Muscle of back (tissue), 13 donors: ENCODE results near the gene GOLM1. TPM values are rescaled to one million over a fixed set of nuclear protein-coding genes. Genes with fewer than 3 reads are reported as not detected.
"Not testable (repeated sequence)": the region's sequence is repeated elsewhere in the genome, so short reads cannot be mapped to it uniquely, and the experiment has no call there.

Experiments
- DNase-seq, 3 donors: peaks; one replicate each; pipeline versions ENCODE4 v3.0.0 to v3.0.0-alpha.2; 2013
- long read RNA-seq, 9 donors: transcript quantifications; one replicate each; lab custom pipeline, GENCODE V29; 2026
- polyA plus RNA-seq, 10 donors: library from polyadenylated mRNA; unstranded; fragments of 120-200 nt; gene quantifications; one replicate each; pipeline ENCODE4 v1.2.1, GENCODE V29; 2013; ENCODE audit not compliant: insufficient read length in 10 of 10

GOLM1 gene, protein sequence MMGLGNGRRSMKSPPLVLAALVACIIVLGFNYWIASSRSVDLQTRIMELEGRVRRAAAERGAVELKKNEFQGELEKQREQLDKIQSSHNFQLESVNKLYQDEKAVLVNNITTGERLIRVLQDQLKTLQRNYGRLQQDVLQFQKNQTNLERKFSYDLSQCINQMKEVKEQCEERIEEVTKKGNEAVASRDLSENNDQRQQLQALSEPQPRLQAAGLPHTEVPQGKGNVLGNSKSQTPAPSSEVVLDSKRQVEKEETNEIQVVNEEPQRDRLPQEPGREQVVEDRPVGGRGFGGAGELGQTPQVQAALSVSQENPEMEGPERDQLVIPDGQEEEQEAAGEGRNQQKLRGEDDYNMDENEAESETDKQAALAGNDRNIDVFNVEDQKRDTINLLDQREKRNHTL
- 10 to 100 TPM; 54.3 to 89.5 (median 62.8) TPM for polyA plus RNA-seq
- long read RNA-seq, donor 1, transcript GOLM1-203 (10 exons, 3,046 nt): major isoform, 11 of 12 reads
- long read RNA-seq, donor 1, partial matches to known transcripts: 0 of 12 reads
- long read RNA-seq, donor 1, other reads (novel, unspliced or antisense): 0 of 12 reads
- long read RNA-seq, donor 2, transcript GOLM1-203 (10 exons, 3,046 nt): major isoform, 10 of 11 reads
- long read RNA-seq, donor 2, partial matches to known transcripts: 0 of 11 reads
- long read RNA-seq, donor 2, other reads (novel, unspliced or antisense): 0 of 11 reads
- long read RNA-seq, donor 3: 0 reads
- long read RNA-seq, donor 4, transcript GOLM1-203 (10 exons, 3,046 nt): major isoform, 13 of 16 reads
- long read RNA-seq, donor 4, partial matches to known transcripts: 0 of 16 reads
- long read RNA-seq, donor 4, other reads (novel, unspliced or antisense): 0 of 16 reads
- long read RNA-seq, donor 5, transcript GOLM1-203 (10 exons, 3,046 nt): major isoform, 14 of 32 reads
- long read RNA-seq, donor 5, partial matches to known transcripts: 13 of 32 reads
- long read RNA-seq, donor 5, other reads (novel, unspliced or antisense): 0 of 32 reads
- long read RNA-seq, donor 6, transcript GOLM1-203 (10 exons, 3,046 nt): major isoform, 9 of 49 reads
- long read RNA-seq, donor 6, partial matches to known transcripts: 36 of 49 reads
- long read RNA-seq, donor 6, other reads (novel, unspliced or antisense): 0 of 49 reads
- long read RNA-seq, donor 7, transcript GOLM1-203 (10 exons, 3,046 nt): major isoform, 6 of 8 reads
- long read RNA-seq, donor 7, partial matches to known transcripts: 0 of 8 reads
- long read RNA-seq, donor 7, other reads (novel, unspliced or antisense): 0 of 8 reads
- long read RNA-seq, donor 8, transcript GOLM1-203 (10 exons, 3,046 nt): major isoform, 7 of 8 reads
- long read RNA-seq, donor 8, partial matches to known transcripts: 0 of 8 reads
- long read RNA-seq, donor 8, other reads (novel, unspliced or antisense): 0 of 8 reads
- long read RNA-seq, donor 9, partial matches to known transcripts: 0 of 2 reads
- long read RNA-seq, donor 9, other reads (novel, unspliced or antisense): 0 of 2 reads

DNA sequence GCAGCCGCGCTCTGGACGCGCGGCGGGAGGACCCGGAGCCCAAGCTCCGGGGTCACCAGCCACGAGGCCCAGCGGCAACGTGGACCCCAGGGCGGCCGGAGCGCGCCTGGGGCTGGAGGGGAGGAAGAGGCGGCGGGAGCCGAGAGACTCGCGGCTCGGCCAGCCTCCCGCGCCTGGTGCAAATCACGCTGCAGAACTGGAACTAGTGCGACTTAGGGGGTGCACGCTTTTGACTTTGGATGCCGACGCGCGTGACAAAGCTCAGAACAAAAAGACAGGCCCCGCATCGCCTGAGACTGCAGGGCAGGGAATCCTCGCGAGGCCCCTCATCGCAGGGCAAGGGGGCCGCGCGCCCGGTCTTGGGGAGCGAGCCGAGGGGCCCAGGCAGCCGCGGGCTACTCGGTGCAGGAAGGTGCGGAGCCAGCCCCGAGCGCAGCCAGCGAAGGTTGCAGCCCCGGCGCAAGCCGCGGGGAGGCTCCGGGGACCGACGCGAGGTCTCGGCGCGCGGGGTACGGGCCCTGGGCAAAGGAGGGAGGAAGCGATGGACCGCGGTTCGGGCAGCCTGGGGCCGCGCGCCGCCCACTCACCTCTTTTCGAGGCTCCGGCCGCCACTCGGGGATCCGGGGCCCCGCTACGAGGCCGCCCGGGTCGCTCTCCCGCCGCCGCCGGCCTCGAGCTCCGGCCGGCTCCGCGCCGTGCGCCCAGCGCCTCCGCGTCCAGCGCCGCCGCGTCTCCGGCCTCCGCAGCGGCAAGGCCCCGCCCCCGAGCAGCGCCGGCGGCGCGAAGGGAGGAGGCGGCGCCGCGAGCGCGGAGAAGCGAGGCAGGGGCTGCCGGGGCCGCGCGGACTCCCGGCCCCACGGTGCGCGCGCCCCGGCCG, at the start of gene GOLM1:
Gene GOLM1 (minus strand): TSS at position 735 of the 877 bp plus-strand sequence. CDS start 20,238 bp downstream, outside the sequence.
- DNase-seq: peak; percentile 63 to 87 (median 83)

- DNase-seq: not testable (repeated sequence)
These were observed 47.3 kb upstream of the GOLM1 start for GRCh38 chr9:86146671-86147070.

DNA sequence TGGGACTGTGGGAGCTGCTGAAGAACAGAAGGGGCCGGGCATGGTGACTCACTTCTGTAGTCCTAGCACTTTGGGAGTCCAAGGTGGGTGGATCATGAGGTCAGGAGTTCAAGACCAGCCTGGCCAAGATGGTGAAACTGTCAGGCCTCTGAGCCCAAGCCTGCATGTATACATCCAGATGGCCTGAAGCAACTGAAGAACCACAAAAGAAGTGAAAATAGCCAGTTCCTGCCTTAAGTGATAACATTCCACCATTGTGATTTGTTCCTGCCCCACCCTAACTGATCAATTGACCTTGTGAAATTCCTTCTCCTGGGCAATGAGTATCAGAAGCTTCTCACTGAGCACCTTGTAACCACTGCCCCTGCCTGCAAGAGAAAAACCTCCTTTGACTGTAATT, 46.6 kb upstream of the GOLM1 start:
- not testable (repeated sequence) for DNase-seq

DNA sequence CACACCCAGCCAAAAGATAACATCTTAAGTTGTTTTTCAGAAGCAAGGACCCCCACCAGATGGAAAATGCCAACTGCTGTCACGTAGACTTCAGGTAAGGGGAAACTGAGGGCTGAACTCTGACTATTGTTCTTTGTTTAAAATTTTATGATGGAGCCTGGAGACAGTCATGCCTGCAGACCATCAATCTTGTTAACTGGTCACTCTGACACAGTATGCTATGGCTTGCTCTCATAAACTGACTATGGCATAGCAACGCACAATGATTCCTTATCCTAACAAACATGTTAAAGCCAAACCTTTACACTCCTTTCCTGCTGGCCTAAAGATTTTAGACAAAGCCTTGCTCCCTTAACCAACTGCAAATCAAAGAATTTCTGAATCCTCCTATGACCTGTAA, 43.6 kb upstream of the GOLM1 start:
- no peak for DNase-seq

DNA sequence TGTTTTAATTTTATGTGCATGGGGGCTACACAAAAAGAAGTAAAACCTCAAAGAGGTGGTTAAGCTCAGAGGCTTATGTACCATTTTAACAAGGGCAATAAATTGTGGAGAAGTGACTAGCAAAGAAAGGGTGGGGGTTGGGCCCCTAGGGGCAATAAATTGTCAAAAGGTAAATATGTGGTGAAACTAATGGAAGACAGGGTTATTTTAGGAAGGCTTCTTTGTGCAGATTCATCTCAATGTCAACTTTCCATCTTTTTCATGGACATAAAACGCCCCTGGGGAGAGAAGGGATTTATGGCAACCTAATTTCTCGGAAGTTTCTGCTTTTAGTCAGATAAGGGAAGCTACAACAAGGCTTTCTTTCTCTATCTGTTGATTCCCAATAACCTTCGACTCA, 42.5 kb upstream of the GOLM1 start:
- no peak for DNase-seq

- DNase-seq: no peak
These were observed 36.0 kb upstream of the GOLM1 start for GRCh38 chr9:86135371-86135770.

DNA sequence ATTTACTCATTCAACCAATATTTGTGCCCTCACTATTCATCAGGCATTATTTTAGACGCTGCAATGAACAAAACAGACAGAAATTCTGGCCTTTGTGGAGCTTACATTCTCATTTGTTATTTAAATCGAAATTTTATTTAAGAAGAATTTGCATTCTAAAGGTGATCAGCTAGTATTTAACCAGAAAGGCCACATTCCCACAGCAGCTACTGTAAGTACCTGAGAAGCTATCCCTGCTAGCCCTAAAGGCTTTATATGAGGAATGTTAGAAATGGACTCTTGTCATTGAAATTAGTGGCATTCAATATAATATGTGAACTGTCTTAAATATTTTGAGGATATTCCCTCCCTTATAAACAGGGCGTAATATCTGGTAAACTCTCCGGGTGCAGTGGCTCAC, 35.0 kb upstream of the GOLM1 start:
- DNase-seq: no peak

GRCh38 chr9:86128235-86128822, 29.0 kb upstream of the GOLM1 start:
- no peak for DNase-seq

DNA sequence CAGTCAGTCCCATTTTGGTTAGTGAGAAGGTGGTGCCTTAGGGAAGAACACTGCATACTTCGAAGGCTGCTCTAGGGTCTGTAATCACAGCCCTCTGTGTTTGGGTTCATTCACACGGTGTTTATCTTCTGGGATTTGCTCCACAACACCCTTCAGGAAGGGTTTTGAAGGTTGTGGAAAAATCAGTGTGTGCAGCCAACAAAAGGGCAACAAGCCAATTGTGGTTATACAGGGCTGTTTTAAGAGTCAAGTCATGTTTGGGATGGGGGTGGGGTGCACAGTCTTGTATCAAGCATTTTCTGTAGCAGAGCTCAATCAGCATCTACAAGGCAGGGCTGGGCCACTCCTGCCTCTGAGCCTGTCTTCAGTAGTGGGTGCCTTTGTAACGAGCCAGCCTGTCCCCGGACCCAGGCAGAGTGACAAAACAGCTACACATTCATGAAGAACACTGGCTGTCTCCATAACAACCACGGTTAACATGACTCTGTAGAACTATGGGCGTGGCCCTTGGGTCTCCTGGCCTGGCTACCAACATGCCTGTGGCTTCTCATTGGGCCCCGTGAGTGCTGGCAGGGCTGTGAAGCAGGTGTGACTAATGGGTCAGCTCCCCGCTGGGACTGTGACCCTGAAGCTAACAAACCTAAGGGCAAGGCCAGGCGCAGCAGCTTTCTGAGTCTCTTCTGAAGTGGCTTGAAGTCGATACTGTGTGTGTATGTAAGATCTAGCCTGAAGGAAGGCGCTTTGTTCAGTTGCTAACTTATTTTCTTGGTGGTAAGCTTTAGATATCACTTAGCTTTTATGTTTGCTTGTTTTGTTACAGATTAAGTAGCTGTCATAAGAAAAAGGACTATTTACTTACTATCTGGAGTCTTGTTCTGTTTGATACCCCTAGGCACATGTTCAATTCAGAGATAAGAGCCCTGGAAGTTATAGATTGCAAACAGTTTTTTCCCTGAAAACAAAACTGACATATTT, 27.9 kb upstream of the GOLM1 start:
- peak; percentile 28 to 54 (median 49) for DNase-seq

DNA sequence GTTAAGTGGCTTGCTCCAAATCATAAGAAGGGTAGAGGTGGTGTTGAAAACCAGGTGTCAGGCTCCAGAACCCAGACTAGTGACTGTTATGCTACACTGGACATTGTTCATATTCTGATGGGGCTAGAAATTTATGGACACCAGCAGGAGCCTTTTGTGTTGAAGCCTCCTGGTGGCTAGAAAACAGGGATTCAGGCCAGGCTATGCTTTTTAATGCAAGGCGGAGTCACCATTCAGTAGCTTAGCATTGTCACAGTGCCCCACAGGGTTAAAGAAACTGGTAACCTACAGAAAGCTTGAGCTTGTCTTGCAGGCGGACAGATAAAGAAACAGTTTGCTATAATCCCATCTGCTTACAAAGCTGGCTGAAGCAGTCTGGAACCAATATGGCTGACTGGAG, 23.0 kb upstream of the GOLM1 start:
- no peak for DNase-seq

DNA sequence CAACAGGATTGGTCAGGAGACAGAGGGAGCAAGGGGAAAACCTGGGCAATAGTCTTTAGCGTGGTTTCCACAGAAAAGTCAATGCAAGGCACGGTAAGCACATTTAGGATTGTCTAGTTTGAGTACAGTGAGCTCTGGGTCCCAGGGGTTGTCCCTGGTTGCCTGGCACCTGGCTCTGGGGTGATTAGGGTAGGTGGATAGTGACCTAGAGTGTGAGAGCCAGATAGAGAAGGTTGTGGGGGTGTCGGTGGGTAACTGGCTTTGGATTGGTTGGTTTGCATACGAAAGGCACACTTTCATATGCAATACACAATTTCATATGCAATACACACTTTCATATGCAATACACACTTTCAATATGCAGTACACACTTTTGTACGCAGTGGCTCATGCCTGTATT, 20.1 kb upstream of the GOLM1 start:
- no peak for DNase-seq

DNA sequence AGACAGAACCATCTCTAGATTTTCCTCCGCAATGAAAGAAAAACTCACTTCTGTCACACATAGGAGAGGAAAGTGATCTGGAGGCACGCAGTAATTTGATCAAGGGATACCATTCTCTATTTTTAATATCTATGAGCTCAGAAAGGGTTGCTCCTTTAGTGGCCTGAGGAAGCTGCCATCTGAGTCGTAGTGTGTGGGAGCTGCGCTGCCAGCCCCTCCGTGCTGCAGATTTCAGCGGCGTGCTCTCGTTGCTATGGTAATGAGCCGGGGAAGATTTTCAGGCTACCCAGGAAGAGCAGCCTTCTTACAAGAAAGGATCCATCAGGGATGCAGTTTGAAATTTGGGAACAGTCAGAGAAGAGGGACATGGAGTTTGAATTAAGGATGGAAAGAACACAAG, 17.1 kb upstream of the GOLM1 start:
- DNase-seq: no peak

GRCh38 chr9:86115886-86116285, 16.5 kb upstream of the GOLM1 start:
- no peak for DNase-seq

DNA sequence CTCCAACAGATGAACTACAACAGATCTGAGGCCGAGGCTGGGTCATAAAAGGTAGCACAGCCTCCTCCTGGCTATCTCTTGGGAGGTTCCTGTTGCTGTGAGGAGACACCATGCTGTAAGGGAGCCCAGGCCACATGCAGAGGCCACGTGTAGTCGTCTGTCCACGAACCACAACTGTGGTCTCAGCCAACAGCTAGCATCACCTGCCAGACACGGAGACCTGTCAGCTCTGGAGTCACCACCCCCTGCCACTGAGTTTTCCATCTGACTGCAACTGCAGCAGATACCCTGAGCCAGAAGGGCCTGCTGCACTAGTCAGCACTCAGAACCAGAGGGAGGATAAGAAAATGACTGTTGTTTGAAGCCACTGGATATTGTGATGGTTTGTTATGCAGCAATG, 12.7 kb upstream of the GOLM1 start:
- no peak for DNase-seq

- DNase-seq: no peak
These were observed 3.3 kb upstream of the GOLM1 start for GRCh38 chr9:86102626-86103025.

GRCh38 chr9:86099701-86100364, 475 bp upstream of the GOLM1 start:
- peak; percentile 50 to 84 (median 79) for DNase-seq

GRCh38 chr9:86097510-86098224, 1.7 kb downstream of the GOLM1 start:
- no peak for DNase-seq
